GM12873 (cell line): ENCODE measurements around the gene ENOPH1.

Experiments
- TF ChIP-seq, protein P1 (sequence below): IDR thresholded peaks from 2 replicates; pipeline ENCODE4 v1.5.1; 2012; ENCODE audit warnings: low read depth, mild to moderate bottlenecking, moderate library complexity, low read length, control low read depth; ENCODE audit not compliant: insufficient read depth; ENCODE audit errors: missing control alignments

ENOPH1 gene

DNA sequence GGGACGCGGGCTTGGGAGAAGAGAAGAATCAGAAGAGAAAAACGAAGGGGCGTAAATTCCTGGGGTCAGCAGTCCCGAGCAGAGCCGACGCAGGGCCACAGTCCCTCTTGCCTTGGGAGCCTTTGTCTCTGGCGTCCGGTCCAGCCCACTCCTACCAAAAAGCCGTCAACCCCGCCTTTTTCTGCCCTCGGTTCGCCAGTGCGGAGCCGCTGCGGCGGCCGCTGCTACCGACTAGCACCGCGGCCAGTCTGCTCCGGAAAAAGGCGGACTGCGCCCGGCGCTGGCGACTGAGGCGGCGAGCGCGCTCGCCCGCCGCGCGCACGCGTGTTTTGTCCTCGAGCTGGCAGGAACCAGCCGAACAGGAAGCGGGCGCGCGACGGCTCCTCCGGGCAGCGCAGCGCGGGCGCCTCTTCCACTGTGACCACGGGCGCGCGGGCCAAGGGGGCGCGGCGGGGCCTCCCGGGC lies 630 bp upstream of the ENOPH1 start:
- TF ChIP-seq, protein P1, sequence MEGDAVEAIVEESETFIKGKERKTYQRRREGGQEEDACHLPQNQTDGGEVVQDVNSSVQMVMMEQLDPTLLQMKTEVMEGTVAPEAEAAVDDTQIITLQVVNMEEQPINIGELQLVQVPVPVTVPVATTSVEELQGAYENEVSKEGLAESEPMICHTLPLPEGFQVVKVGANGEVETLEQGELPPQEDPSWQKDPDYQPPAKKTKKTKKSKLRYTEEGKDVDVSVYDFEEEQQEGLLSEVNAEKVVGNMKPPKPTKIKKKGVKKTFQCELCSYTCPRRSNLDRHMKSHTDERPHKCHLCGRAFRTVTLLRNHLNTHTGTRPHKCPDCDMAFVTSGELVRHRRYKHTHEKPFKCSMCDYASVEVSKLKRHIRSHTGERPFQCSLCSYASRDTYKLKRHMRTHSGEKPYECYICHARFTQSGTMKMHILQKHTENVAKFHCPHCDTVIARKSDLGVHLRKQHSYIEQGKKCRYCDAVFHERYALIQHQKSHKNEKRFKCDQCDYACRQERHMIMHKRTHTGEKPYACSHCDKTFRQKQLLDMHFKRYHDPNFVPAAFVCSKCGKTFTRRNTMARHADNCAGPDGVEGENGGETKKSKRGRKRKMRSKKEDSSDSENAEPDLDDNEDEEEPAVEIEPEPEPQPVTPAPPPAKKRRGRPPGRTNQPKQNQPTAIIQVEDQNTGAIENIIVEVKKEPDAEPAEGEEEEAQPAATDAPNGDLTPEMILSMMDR: no peak

DNA sequence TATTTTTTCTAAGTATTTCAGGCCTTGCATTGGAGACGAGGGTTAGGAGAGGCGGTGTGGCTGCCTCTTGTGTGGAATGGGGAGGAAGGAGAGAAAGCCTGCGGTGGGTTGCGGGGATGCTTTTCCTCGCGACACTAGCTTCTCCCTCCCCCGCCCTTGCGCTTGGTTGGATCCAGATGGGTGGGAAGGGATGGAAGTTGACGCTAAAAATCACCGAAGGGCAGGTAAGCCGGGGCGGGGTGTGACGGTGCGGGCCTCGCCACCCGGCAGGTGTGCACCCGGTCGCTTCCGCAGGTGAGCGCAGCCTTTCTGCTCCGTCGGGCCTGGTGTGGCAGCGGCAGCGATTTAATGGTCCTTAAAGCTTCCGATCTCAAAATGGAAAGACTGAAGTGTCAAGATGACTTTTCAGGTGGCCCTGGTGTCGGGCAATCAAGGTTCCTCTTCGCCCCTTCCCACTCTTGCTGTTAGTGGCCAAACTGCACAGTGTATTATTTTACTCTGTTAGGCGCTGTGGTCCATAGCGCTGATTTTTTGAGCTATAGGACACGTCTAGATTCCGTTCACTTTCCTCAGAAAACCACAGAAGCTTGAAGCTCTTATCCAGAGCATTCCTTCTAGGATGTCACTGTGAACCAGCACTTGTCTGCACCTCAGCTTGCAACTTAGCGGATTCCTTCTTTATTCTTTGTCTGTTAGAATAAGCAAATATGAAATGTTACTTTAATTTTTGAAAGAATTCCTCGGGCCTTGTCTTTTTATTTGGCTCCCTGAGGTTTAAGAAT lies 765 bp downstream of the ENOPH1 start:
- TF ChIP-seq, protein P1: no peak

DNA sequence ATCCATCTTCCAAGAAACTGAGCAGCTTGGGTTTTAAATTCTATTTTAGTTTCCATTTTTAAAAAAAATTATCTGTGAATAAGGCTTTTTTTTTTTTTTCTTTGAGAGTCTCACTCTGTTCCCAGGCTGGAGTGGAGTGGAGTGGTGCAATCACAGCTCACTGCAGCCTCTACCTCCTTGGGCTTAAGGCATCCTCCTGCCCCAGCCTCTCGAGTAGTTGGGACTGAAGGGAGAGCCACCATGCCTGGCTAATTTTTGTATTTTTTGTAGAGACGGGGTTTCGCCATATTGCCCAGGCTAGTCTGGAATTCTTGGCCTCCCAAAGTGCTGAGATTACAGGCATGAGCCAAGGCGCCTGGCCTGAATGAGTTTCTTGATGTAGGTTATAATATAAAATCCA lies 1.4 kb downstream of the ENOPH1 start:
- TF ChIP-seq, protein P1: no peak

DNA sequence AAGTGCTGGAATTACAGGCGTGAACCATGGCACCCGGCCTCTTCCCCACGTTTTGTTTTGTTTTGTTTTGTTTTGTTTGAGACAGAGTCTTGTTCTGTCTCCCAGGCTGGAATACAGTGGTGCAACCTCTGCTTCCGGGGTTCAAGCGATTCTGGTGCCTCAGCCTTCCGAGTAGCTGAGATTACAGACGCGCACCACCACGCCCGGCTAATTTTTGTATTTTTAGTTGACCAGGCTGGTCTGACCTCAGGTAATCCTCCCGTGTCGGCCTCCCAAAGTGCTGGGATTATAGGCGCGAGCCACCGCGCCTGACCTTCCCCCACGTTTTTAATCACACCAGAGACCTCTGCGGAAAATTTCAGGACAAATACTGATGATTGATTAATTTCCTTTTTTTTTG lies 2.2 kb downstream of the ENOPH1 start:
- TF ChIP-seq, protein P1: no peak

DNA sequence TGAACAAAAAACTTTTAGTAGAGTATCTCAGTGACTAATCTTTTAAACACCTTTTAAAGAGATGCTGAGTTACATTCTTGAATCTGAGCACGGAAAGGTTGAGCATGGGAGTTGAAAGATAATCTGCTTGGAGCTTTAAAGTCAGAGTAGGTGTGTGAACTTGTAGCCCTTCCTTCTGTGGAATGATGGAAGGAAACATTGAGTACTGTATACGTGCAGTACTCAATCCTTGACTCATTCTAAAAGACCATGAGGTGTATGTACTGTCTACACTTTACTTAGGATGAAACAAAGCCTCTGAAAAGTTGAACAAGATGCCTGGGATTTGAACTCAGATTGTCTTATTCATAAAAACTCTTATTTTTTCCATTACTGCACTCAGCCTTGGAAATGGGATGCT lies 3.4 kb downstream of the ENOPH1 start:
- TF ChIP-seq, protein P1: no peak

DNA sequence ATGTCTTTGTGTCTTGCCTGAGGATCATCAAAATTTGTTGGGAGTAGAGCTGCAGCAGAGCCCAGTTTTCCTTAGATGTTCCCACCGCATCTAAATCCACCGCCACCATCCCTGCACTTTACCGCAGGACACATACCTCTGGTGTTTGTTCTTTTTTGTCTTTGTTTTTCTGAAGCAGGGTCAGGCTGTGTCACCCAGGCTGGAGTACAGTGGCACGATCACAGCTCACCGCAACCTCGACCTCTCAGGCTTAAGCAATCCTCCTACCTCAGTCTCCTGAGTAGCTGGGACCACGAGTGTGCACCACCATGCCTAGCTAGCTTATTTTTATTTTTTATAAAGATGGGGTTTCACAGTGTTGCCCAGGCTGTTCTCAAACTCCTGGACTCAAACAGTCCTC lies 4.6 kb downstream of the ENOPH1 start:
- TF ChIP-seq, protein P1: no peak

DNA sequence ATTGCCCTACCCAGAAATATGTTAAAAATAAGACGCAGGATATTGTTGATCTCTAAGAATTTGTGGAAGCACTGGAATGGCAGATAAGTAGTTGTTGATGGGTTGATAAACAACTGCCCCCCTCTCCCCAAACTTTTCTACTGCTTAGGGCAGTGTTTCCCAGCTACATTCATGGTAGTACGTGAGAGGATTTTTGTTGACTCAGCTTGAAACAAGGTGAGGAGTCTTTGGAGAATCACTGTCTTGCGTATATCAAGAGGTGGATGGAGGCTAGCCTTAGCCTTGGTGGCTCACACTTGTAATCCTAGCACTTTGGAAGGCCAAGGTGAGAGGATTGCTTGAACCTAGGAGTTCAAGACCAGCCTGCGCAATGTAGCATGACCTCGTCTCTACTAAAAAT lies 5.7 kb downstream of the ENOPH1 start:
- TF ChIP-seq, protein P1: no peak

DNA sequence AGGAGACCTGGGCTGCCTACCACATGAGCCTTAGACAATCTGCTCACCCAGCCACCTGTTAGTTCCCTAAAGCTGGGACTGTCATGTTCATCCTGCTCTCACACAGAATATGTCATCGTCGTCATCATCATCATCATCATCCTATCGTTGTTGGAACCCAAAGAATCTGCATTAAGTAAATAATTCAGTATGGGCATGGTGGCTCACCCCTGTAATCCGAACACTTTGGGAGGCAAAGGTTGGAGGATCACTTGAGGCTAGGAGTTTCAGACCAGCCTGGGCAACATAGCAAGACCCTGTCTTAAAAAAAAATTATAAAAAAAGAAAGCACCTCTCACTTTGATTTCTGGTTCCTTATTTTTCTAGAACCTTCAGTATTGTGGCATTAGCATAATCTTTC lies 6.4 kb downstream of the ENOPH1 start:
- TF ChIP-seq, protein P1: no peak
